ENCODE results near the gene EGFL7.
A peak's percentile ranks its signal among the peaks of the same experiment; 100 is the strongest.

EGFL7 gene

GRCh38 chr9:136629001-136629878 lies 33.5 kb upstream of the EGFL7 start:
- POLR2A ChIA-PET = no interaction called here
- H3K9me3 ChIP-seq (ENCODE audit: control insufficient read depth, insufficient read depth, low read depth, low read length) = no peaks in the 10 kb centered on the region
- no peak overlapping the region for H3K27ac ChIP-seq (ENCODE audit: extremely low read depth, low read depth, low read length)
- no peak overlapping the region for H3K4me3 ChIP-seq (ENCODE audit: low read depth, low read length)
- TF ChIP-seq KLF9 (tag by site-specific recombination; IDR thresholded peaks at IDR 0.05; ENCODE audit: low read depth) (no peak), ZBTB8A (tag by site-specific recombination; IDR thresholded peaks at IDR 0.05) (no peak), KLF1 (tag by site-specific recombination; IDR thresholded peaks at IDR 0.05) (peak; percentile 58; the same call in 1 of the 2 replicates), ZFP69B (tag by site-specific recombination; IDR thresholded peaks at IDR 0.05) (no peak), ZSCAN16 (tag by site-specific recombination; IDR thresholded peaks at IDR 0.05) (no peak), ZNF335 (tag by site-specific recombination; conservative IDR thresholded peaks at IDR 0.05) (peak; percentile 47), MZF1 (tag by site-specific recombination; IDR thresholded peaks at IDR 0.05; ENCODE audit: borderline replicate concordance) (no peak), ZBTB44 (tag by site-specific recombination; IDR thresholded peaks at IDR 0.05) (no peak), ZIC2 (tag by site-specific recombination; IDR thresholded peaks at IDR 0.05) (no peak), ZNF837 (tag by site-specific recombination; IDR thresholded peaks at IDR 0.05) (no peak), ZNF623 (tag by site-specific recombination; IDR thresholded peaks at IDR 0.05) (no peak), ZFHX2 (tag by site-specific recombination; conservative IDR thresholded peaks at IDR 0.05) (no peak), HOXC10 (CRISPR knock-in tag; IDR thresholded peaks at IDR 0.05) (no peak), ZNF341 (tag by site-specific recombination; IDR thresholded peaks at IDR 0.05; ENCODE audit: low read depth) (peak; percentile 54), ZNF426 (tag by site-specific recombination; IDR thresholded peaks at IDR 0.05) (no peak), ZNF292 (tag by site-specific recombination; IDR thresholded peaks at IDR 0.05; ENCODE audit: borderline replicate concordance, low read depth) (no peak), ZNF530 (tag by site-specific recombination; IDR thresholded peaks at IDR 0.05; ENCODE audit: low read depth) (no peak), ZBTB1 (tag by site-specific recombination; IDR thresholded peaks at IDR 0.05) (no peak), ZNF169 (tag by site-specific recombination; IDR thresholded peaks at IDR 0.05) (no peak), ZNF324 (tag by site-specific recombination; IDR thresholded peaks at IDR 0.05) (no peak), ZNF211 (tag by site-specific recombination; IDR thresholded peaks at IDR 0.05; ENCODE audit: low read depth) (no peak), ZNF677 (tag by site-specific recombination; IDR thresholded peaks at IDR 0.05) (no peak), ZNF138 (tag by site-specific recombination; IDR thresholded peaks at IDR 0.05; ENCODE audit: borderline replicate concordance) (no peak), ZNF704 (tag by site-specific recombination; IDR thresholded peaks at IDR 0.05) (no peak)
- CTCF ChIA-PET = interaction anchor here (0.6 to 9.3 kb wide), 13 partner anchors 14 to 316 kb away, joined by 3 to 360 read pairs (median 4); no protein-coding TSS in a partner anchor
- H3K4me1 ChIP-seq (ENCODE audit: control insufficient read depth, insufficient read depth, low read length) = no peaks in the 10 kb centered on the region; the same call in 1 of the 2 replicates
- H3K36me3 ChIP-seq (ENCODE audit: control insufficient read depth in 2 of 2, insufficient read depth in 1 of 2, low read length in 2 of 2) = no peaks in the 10 kb centered on the region

Measured in HEK293 (cell line).